SK-N-SH (cell line): ENCODE results near the gene SLC30A5. TPM values are rescaled to one million over a fixed set of nuclear protein-coding genes. Genes with fewer than 3 reads are reported as not detected.
A peak's percentile ranks its signal among the peaks of the same experiment; 100 is the strongest.
"Not testable (repeated sequence)": the region's sequence is repeated elsewhere in the genome, so short reads cannot be mapped to it uniquely, and the experiment has no call there.

ENCODE experiments used
- CTCF ChIA-PET: fragments of 300-600, 350-600 bp; formaldehyde crosslinking; extraction: SDS; loops from one replicate; lab custom pipeline; 2021; lab: Yijun Ruan, JAX
- POLR2A ChIA-PET: fragments of 350-600 bp; sonication (Branson Sonifier 250); formaldehyde crosslinking; extraction: SDS; loops from one replicate; lab custom pipeline; 2020; ENCODE audit warnings: antibody characterized with exemption, inconsistent platforms; lab: Yijun Ruan, JAX
- DNase-seq: peaks from one replicate; pipeline ENCODE4 v3.0.0; 2012
- H2AFZ ChIP-seq: fragments of 200-600 bp; sonication (generic); 2 replicates; pipeline ENCODE4 v1.8.1; 2016; ENCODE audit warnings: antibody characterized with exemption, mild to moderate bottlenecking, low read depth
- H3F3A ChIP-seq: fragments of 200-600 bp; sonication (generic); replicated peaks from 2 replicates; pipeline ENCODE3; 2016; ENCODE audit warnings: antibody characterized with exemption, mild to moderate bottlenecking; ENCODE audit not compliant: insufficient read depth
- H3K27ac ChIP-seq, 2 experiments: fragments of 200-500 bp in 1 of 2; fragments of 200-600 bp in 1 of 2; sonication (Bioruptor generic) in 1 of 2; sonication (generic), shearing (Covaris generic) in 1 of 2; 2 replicates each; pipeline versions ENCODE4 v1.5.1 to v1.6.1; 2014 to 2016; ENCODE audit warnings: low read depth in 2 of 2, inconsistent platforms in 1 of 2, low read length in 1 of 2, mild to moderate bottlenecking in 1 of 2, mixed read lengths in 1 of 2
- H3K27me3 ChIP-seq: fragments of 200-600 bp; sonication (generic), shearing (Covaris generic); 2 replicates; pipeline ENCODE4 v1.6.1; 2016; ENCODE audit warnings: mixed run types; ENCODE audit not compliant: insufficient read depth
- H3K36me3 ChIP-seq, 2 experiments: fragments of 200-500 bp in 1 of 2; fragments of 200-600 bp in 1 of 2; sonication (Bioruptor generic) in 1 of 2; sonication (generic) in 1 of 2; replicated peaks in 1 of 2; 2 replicates each; pipeline versions ENCODE3 to v1.5.1; 2014 to 2016; ENCODE audit warnings: low read length in 1 of 2, mild to moderate bottlenecking in 1 of 2; ENCODE audit not compliant: insufficient read depth in 2 of 2, control insufficient read depth in 1 of 2
- H3K4me1 ChIP-seq, 2 experiments: fragments of 200-500 bp in 1 of 2; fragments of 200-600 bp in 1 of 2; sonication (Bioruptor generic) in 1 of 2; sonication (generic), shearing (Covaris generic) in 1 of 2; 2 replicates each; pipeline versions ENCODE4 v1.5.1 to v1.6.1; 2014 to 2016; ENCODE audit warnings: low read depth in 1 of 2, low read length in 1 of 2, mixed run types in 1 of 2; ENCODE audit not compliant: insufficient read depth in 2 of 2, control insufficient read depth in 1 of 2
- H3K4me2 ChIP-seq: fragments of 200-600 bp; sonication (generic), shearing (Covaris generic); 2 replicates; pipeline ENCODE4 v1.6.1; 2017; ENCODE audit warnings: mixed run types
- H3K4me3 ChIP-seq, 2 experiments: fragments of 200-500 bp in 1 of 2; fragments of 200-600 bp in 1 of 2; sonication (Bioruptor generic) in 1 of 2; sonication (generic), shearing (Covaris generic) in 1 of 2; 2 replicates each; pipeline versions ENCODE4 v1.5.1 to v1.8.1; 2014 to 2016; ENCODE audit warnings: low read depth in 2 of 2, inconsistent platforms in 1 of 2, low read length in 1 of 2, mild to moderate bottlenecking in 1 of 2, mixed read lengths in 1 of 2, moderate library complexity in 1 of 2
- H3K79me2 ChIP-seq: fragments of 200-600 bp; sonication (generic); 2 replicates; pipeline ENCODE4 v1.8.1; 2017; ENCODE audit warnings: mild to moderate bottlenecking; ENCODE audit not compliant: insufficient read depth
- H3K9ac ChIP-seq: fragments of 200-600 bp; sonication (generic); 2 replicates; pipeline ENCODE4 v1.6.1; 2017; ENCODE audit warnings: mixed run types
- H3K9me2 ChIP-seq: fragments of 200-600 bp; sonication (generic); 2 replicates; pipeline ENCODE4 v1.6.1; 2017; ENCODE audit warnings: mixed run types
- H3K9me3 ChIP-seq: fragments of 200-600 bp; sonication (generic); 2 replicates; pipeline ENCODE4 v1.6.1; 2017; ENCODE audit warnings: mixed run types, mild to moderate bottlenecking, moderate library complexity
- H4K20me1 ChIP-seq: fragments of 200-600 bp; sonication (generic); 2 replicates; pipeline ENCODE4 v1.6.1; 2017; ENCODE audit warnings: mild to moderate bottlenecking, mixed run types; ENCODE audit not compliant: insufficient read depth
- FOSL2 ChIP-seq: IDR thresholded peaks from 2 replicates; pipeline ENCODE4 v1.4.0; 2012; ENCODE audit warnings: low read depth, mild to moderate bottlenecking, moderate library complexity, borderline replicate concordance
- GATA2 ChIP-seq: sonication (generic); formaldehyde crosslinking; IDR thresholded peaks from 2 replicates; pipeline ENCODE4 v1.5.0; 2020; ENCODE audit warnings: mild to moderate bottlenecking, missing genetic modification reagents
- MAX ChIP-seq: IDR thresholded peaks from 2 replicates; pipeline ENCODE4 v1.4.0; 2012; ENCODE audit warnings: low read depth
- NFIC ChIP-seq: IDR thresholded peaks from 2 replicates; pipeline ENCODE4 v1.4.0; 2012; ENCODE audit warnings: borderline replicate concordance
- PBX3 ChIP-seq: IDR thresholded peaks from 2 replicates; pipeline ENCODE4; 2012
- POLR2AphosphoS5 ChIP-seq: IDR thresholded peaks from 2 replicates; pipeline ENCODE4 v1.6.1; 2012; ENCODE audit warnings: low read depth, low read length
- RCOR1 ChIP-seq: fragments of 150-350 bp; IDR thresholded peaks from 2 replicates; pipeline ENCODE4 v1.6.1; 2017; ENCODE audit warnings: antibody characterized with exemption, low read length
- REST ChIP-seq: IDR thresholded peaks from 2 replicates; pipeline ENCODE4 v1.6.1; 2012; ENCODE audit warnings: mild to moderate bottlenecking, low read depth, low read length, moderate library complexity
- RXRA ChIP-seq: IDR thresholded peaks from 2 replicates; pipeline ENCODE4 v1.4.0; 2012; ENCODE audit warnings: low read depth, mild to moderate bottlenecking, borderline replicate concordance
- SIN3A ChIP-seq: IDR thresholded peaks from 2 replicates; pipeline ENCODE4 v1.6.1; 2012; ENCODE audit warnings: low read depth, mild to moderate bottlenecking, low read length, moderate library complexity, borderline replicate concordance
- SMC3 ChIP-seq: IDR thresholded peaks from 2 replicates; pipeline ENCODE4 v1.6.1; 2012; ENCODE audit warnings: low read depth, low read length, improper control_type of control experiment
- TAF1 ChIP-seq: IDR thresholded peaks from 2 replicates; pipeline ENCODE4 v1.6.1; 2012; ENCODE audit warnings: low read depth, mild to moderate bottlenecking, low read length, moderate library complexity, borderline replicate concordance
- TCF12 ChIP-seq: IDR thresholded peaks from 2 replicates; pipeline ENCODE4 v1.4.0; 2012
- USF1 ChIP-seq: IDR thresholded peaks from 2 replicates; pipeline ENCODE4 v1.4.0; 2012; ENCODE audit warnings: low read depth, borderline replicate concordance
- USF2 ChIP-seq: fragments of 150-350 bp; IDR thresholded peaks from 2 replicates; pipeline ENCODE4 v1.6.1; 2017; ENCODE audit warnings: antibody characterized with exemption, low read length, low read depth, borderline replicate concordance
- WGBS: methylation state at CpG from one replicate; pipeline ENCODE4 v1.1.6; 2017; ENCODE audit warnings: low lambda C conversion rate; 5-methylcytosine and 5-hydroxymethylcytosine counted together
- polyA plus RNA-seq, 3 experiments: library from polyadenylated mRNA; depleted of rRNA; stranded (reverse); fragments of >200 nt; gene quantifications; 2 replicates each; pipeline ENCODE4 v1.2.3, GENCODE V29; 2012

SLC30A5 gene
- polyA plus RNA-seq, 1 of the 3 experiments (the other 2 are of a cell fraction): 28.5 TPM

- Histone ChIP-seq H3K36me3 (peaks cover 0 to 6% of the 10 kb centered on the region in 2 experiments), H3K4me1 (no peaks in the 10 kb centered on the region), H3F3A (peaks cover 3% of the 10 kb centered on the region), H3K4me2 (no peak overlapping the region), H4K20me1 (no peaks in the 10 kb centered on the region), H3K79me2 (no peaks in the 10 kb centered on the region), H3K27ac (no peak overlapping the region; a peak in 1 of 4 replicates), H3K4me3 (no peak overlapping the region), H2AFZ (no peak overlapping the region), H3K9me3 (0 out of 2 replicates have a peak, but pooled peaks cover 12% of the 10 kb centered on the region), H3K9ac (no peak overlapping the region), H3K9me2 (no peaks in the 10 kb centered on the region), H3K27me3 (no peaks in the 10 kb centered on the region)
- no peak for DNase-seq
- WGBS: 100% methylated on average over 1 of the region's 1 CpG
- TF ChIP-seq TCF12 (peak; percentile 57), RCOR1 (no peak), FOSL2 (no peak), SIN3A (no peak), GATA2 (CRISPR knock-in tag) (0 out of 2 replicates have a peak, but pooled peaks have one; percentile 11)
- ChIA-PET POLR2A (no interaction called here), CTCF (no interaction called here)
These were observed 45.0 kb downstream of the SLC30A5 start for GRCh38 chr5:69138766-69139165.

- H3K4me2 ChIP-seq, POLR2A ChIA-PET, H3K79me2 ChIP-seq, H3F3A ChIP-seq, DNase-seq, H3K4me3 ChIP-seq, H3K36me3 ChIP-seq, H3K27me3 ChIP-seq, H3K27ac ChIP-seq, H3K9me2 ChIP-seq, H3K9ac ChIP-seq, H2AFZ ChIP-seq, H4K20me1 ChIP-seq, H3K4me1 ChIP-seq: not testable (repeated sequence)
- 0 out of 2 replicates have a peak, but pooled peaks cover 12% of the 10 kb centered on the region for H3K9me3 ChIP-seq
- CTCF ChIA-PET: interaction anchor here (0.6 to 1.2 kb wide), 2 partner anchors 47 to 97 kb away, joined by 3 read pairs; partner anchors contain the start of gene SLC30A5
- 94% methylated on average over 4 of the region's 4 CpGs for WGBS
These were observed 46.4 kb downstream of the SLC30A5 start for GRCh38 chr5:69140239-69140638.

GRCh38 chr5:69140827-69141226, 47.0 kb downstream of the SLC30A5 start:
- H3F3A ChIP-seq: no peaks in the 10 kb centered on the region
- no peaks in the 10 kb centered on the region for H3K27me3 ChIP-seq
- no peak overlapping the region for H3K4me3 ChIP-seq
- H2AFZ ChIP-seq: no peak overlapping the region
- no peak overlapping the region for H3K4me2 ChIP-seq
- H4K20me1 ChIP-seq: no peaks in the 10 kb centered on the region
- no peak overlapping the region for H3K9ac ChIP-seq
- TF ChIP-seq RXRA: no peak
- no peak for TF ChIP-seq NFIC
- no peak for TF ChIP-seq POLR2AphosphoS5
- TF ChIP-seq MAX: no peak
- no peak for TF ChIP-seq USF1
- TF ChIP-seq SMC3: no peak
- TF ChIP-seq REST: no peak
- no peak for TF ChIP-seq SIN3A
- TF ChIP-seq USF2: no peak
- TF ChIP-seq TCF12: no peak
- no peak for TF ChIP-seq PBX3
- TF ChIP-seq TAF1: no peak
- CTCF ChIA-PET: interaction anchor here (1.2 kb wide), 1 partner anchor 47 kb away, joined by 3 read pairs; the partner anchor contains the start of gene SLC30A5
- H3K36me3 ChIP-seq: peaks cover 0 to 4% of the 10 kb centered on the region in 2 experiments
- POLR2A ChIA-PET: no interaction called here
- H3K27ac ChIP-seq: no peak overlapping the region
- no peaks in the 10 kb centered on the region for H3K79me2 ChIP-seq
- H3K9me2 ChIP-seq: no peaks in the 10 kb centered on the region
- no peak for DNase-seq
- 0 out of 2 replicates have a peak, but pooled peaks cover 12% of the 10 kb centered on the region for H3K9me3 ChIP-seq
- H3K4me1 ChIP-seq: no peaks in the 10 kb centered on the region
- WGBS: 21% methylated on average over 1 of the region's 1 CpG
